CD8-positive, alpha-beta memory T cell (primary cell): ENCODE data around the gene SLC51A. TPM values are rescaled to one million over a fixed set of nuclear protein-coding genes. Genes with fewer than 3 reads are reported as not detected.

Source experiments
- CTCF ChIA-PET: fragments of 350-600 bp; sonication (Branson Sonifier 250); formaldehyde crosslinking; loops from one replicate; lab custom pipeline; 2021; ENCODE audit warnings: antibody characterized with exemption; lab: Charles Lee
- POLR2A ChIA-PET: fragments of 350-600 bp; sonication (Branson Sonifier 250); formaldehyde crosslinking; loops from one replicate; lab custom pipeline; 2021; ENCODE audit warnings: antibody characterized with exemption; lab: Charles Lee
- DNase-seq, 5 donors: peaks; one replicate each; pipeline versions ENCODE4 v3.0.0 to v3.0.0-alpha.2; 2020 to 2022; ENCODE audit warnings: mixed read lengths in 1 of 5
- H3K27ac ChIP-seq: one replicate; pipeline ENCODE4 v1.7.0; 2013; ENCODE audit warnings: low read depth, mild to moderate bottlenecking, low read length, moderate library complexity
- H3K27me3 ChIP-seq: 2 replicates; pipeline ENCODE4 v1.7.0; 2013; ENCODE audit warnings: low read length, mild to moderate bottlenecking; ENCODE audit not compliant: insufficient read depth, poor library complexity, severe bottlenecking
- H3K36me3 ChIP-seq: 2 replicates; pipeline ENCODE4 v1.7.0; 2013; ENCODE audit warnings: mild to moderate bottlenecking, low read length, moderate library complexity; ENCODE audit not compliant: insufficient read depth
- H3K4me1 ChIP-seq: 2 replicates; pipeline ENCODE4 v1.7.0; 2013; ENCODE audit warnings: mild to moderate bottlenecking, low read length, moderate library complexity; ENCODE audit not compliant: insufficient read depth
- H3K4me3 ChIP-seq: 2 replicates; pipeline ENCODE4 v1.7.0; 2013; ENCODE audit warnings: mild to moderate bottlenecking, low read length
- H3K9me3 ChIP-seq: 2 replicates; pipeline ENCODE4 v1.7.0; 2013; ENCODE audit warnings: mild to moderate bottlenecking, low read length
- H3K27ac Mint-ChIP-seq, 8 donors: one replicate each; pipeline ENCODE4 v1.8.0; 2020 to 2021; ENCODE audit warnings: mixed read lengths in 8 of 8, mild to moderate bottlenecking in 6 of 8, inconsistent platforms in 3 of 8, moderate library complexity in 3 of 8
- H3K27me3 Mint-ChIP-seq, 2 donors: one replicate each; pipeline ENCODE4 v1.8.0; 2020 to 2021; ENCODE audit warnings: mixed read lengths in 2 of 2, mild to moderate bottlenecking in 1 of 2, moderate library complexity in 1 of 2
- H3K36me3 Mint-ChIP-seq, 3 donors: one replicate each; pipeline ENCODE4 v1.8.0; 2020 to 2021; ENCODE audit warnings: mixed read lengths in 3 of 3, inconsistent platforms in 1 of 3, mild to moderate bottlenecking in 1 of 3
- H3K4me1 Mint-ChIP-seq, 3 donors: one replicate each; pipeline ENCODE4 v1.8.0; 2020 to 2021; ENCODE audit warnings: mixed read lengths in 3 of 3, inconsistent platforms in 1 of 3, mild to moderate bottlenecking in 1 of 3
- H3K4me3 Mint-ChIP-seq, 7 donors: one replicate each; pipeline ENCODE4 v1.8.0; 2020 to 2021; ENCODE audit warnings: mixed read lengths in 7 of 7, mild to moderate bottlenecking in 6 of 7, moderate library complexity in 4 of 7, inconsistent platforms in 2 of 7
- H3K9me3 Mint-ChIP-seq, 5 donors: one replicate each; pipeline ENCODE4 v1.8.0; 2020 to 2022; ENCODE audit warnings: mixed read lengths in 5 of 5, mild to moderate bottlenecking in 3 of 5, moderate library complexity in 2 of 5, inconsistent platforms in 1 of 5
- polyA plus RNA-seq: library from polyadenylated mRNA; unstranded; fragments of 300-500 nt; fragmentation: Illumina TruSeq; gene quantifications from one replicate; pipeline ENCODE4 v1.2.3, GENCODE V29; 2021
- total RNA-seq, 2 experiments: library from RNA; stranded (reverse); gene quantifications; one replicate each; pipeline ENCODE4 v1.2.3, GENCODE V29; 2021

Gene SLC51A
- total and polyA plus RNA-seq, 3 experiments from 2014 or later = 1.1 TPM; not detected in 2

- no peaks in the 10 kb centered on the region for H3K27me3 Mint-ChIP-seq
- no peak overlapping the region for H3K4me3 Mint-ChIP-seq
- H3K27ac Mint-ChIP-seq = peak overlapping the region in 1 of 8 donors; percentile 7
- Histone ChIP-seq H3K27me3 (no peaks in the 10 kb centered on the region), H3K27ac (no peak overlapping the region), H3K4me3 (no peak overlapping the region), H3K9me3 (no peaks in the 10 kb centered on the region), H3K36me3 (no peaks in the 10 kb centered on the region), H3K4me1 (peaks cover 44% of the 10 kb centered on the region)
- no peaks in the 10 kb centered on the region for H3K36me3 Mint-ChIP-seq
- ChIA-PET CTCF (interaction anchor here (5.4 kb wide), 1 partner anchor 112 kb away, joined by 21 read pairs; no protein-coding TSS in a partner anchor), POLR2A (no interaction called here)
- H3K4me1 Mint-ChIP-seq = peaks cover 39 to 59% (median 52%) of the 10 kb centered on the region in 3 donors
- DNase-seq = no peak
- H3K9me3 Mint-ChIP-seq = no peaks in the 10 kb centered on the region
These were observed 31.5 kb upstream of the SLC51A start for GRCh38 chr3:196184881-196185280.

- H3K36me3 Mint-ChIP-seq = no peaks in the 10 kb centered on the region
- Histone ChIP-seq H3K9me3 (no peaks in the 10 kb centered on the region), H3K27ac (peak overlapping the region; percentile 16), H3K4me3 (peak overlapping the region; percentile 19), H3K27me3 (no peaks in the 10 kb centered on the region), H3K4me1 (peaks cover 25% of the 10 kb centered on the region), H3K36me3 (no peaks in the 10 kb centered on the region)
- H3K27me3 Mint-ChIP-seq = peaks cover 0 to 2% of the 10 kb centered on the region in 2 donors
- H3K4me1 Mint-ChIP-seq = peaks cover 32 to 43% (median 36%) of the 10 kb centered on the region in 3 donors
- H3K9me3 Mint-ChIP-seq = no peaks in the 10 kb centered on the region
- POLR2A ChIA-PET = no interaction called here
- CTCF ChIA-PET = interaction anchor here (1.2 to 5.4 kb wide), 4 partner anchors 10 to 114 kb away, joined by 3 to 21 read pairs (median 11); no protein-coding TSS in a partner anchor
- peak in 1 of 5 donors; percentile 35 for DNase-seq
- peak overlapping the region; percentile 66 to 96 (median 88) for H3K27ac Mint-ChIP-seq
- H3K4me3 Mint-ChIP-seq = peak overlapping the region in 6 of 7 donors; percentile 58 to 87 (median 70)
These were observed 29.4 kb upstream of the SLC51A start for GRCh38 chr3:196186651-196187573.

GRCh38 chr3:196189566-196190347, 26.6 kb upstream of the SLC51A start:
- CTCF ChIA-PET = interaction anchor here (11.8 kb wide), 1 partner anchor 119 kb away, joined by 263 read pairs; no protein-coding TSS in a partner anchor
- peak in 1 of 5 donors; percentile 35 for DNase-seq

GRCh38 chr3:196192036-196192523, 24.3 kb upstream of the SLC51A start:
- H3K27me3 Mint-ChIP-seq = peaks cover 0 to 2% of the 10 kb centered on the region in 2 donors
- CTCF ChIA-PET = interaction anchor here (1.5 to 11.8 kb wide), 3 partner anchors 9 to 121 kb away, joined by 5 to 263 read pairs (median 16); no protein-coding TSS in a partner anchor
- H3K4me1 ChIP-seq = peaks cover 27% of the 10 kb centered on the region
- H3K27ac ChIP-seq = peak overlapping the region; percentile 68
- H3K27me3 ChIP-seq = no peaks in the 10 kb centered on the region
- POLR2A ChIA-PET = interaction anchor here (0.8 to 4.0 kb wide), 2 partner anchors 9 to 12 kb away, joined by 5 to 18 read pairs; no protein-coding TSS in a partner anchor
- H3K9me3 ChIP-seq = no peaks in the 10 kb centered on the region
- peak; percentile 22 to 74 (median 43) for DNase-seq
- H3K4me1 Mint-ChIP-seq = peaks cover 18 to 47% (median 39%) of the 10 kb centered on the region in 3 donors
- no peaks in the 10 kb centered on the region for H3K9me3 Mint-ChIP-seq
- no peaks in the 10 kb centered on the region for H3K36me3 ChIP-seq
- H3K36me3 Mint-ChIP-seq = no peaks in the 10 kb centered on the region
- peak overlapping the region in 5 of 7 donors; percentile 55 to 73 (median 71) for H3K4me3 Mint-ChIP-seq
- no peak overlapping the region for H3K4me3 ChIP-seq
- peak overlapping the region; percentile 83 to 98 (median 92) for H3K27ac Mint-ChIP-seq

More at GRCh38 chr3:196189566-196190347, 26.6 kb upstream of the SLC51A start:
- H3K4me3 ChIP-seq = no peak overlapping the region
- H3K9me3 Mint-ChIP-seq = no peaks in the 10 kb centered on the region
- H3K27me3 Mint-ChIP-seq = peaks cover 0 to 2% of the 10 kb centered on the region in 2 donors
- no peak overlapping the region for H3K4me3 Mint-ChIP-seq
- H3K36me3 ChIP-seq = no peaks in the 10 kb centered on the region
- no peaks in the 10 kb centered on the region for H3K27me3 ChIP-seq
- H3K4me1 ChIP-seq = peaks cover 25% of the 10 kb centered on the region
- no peak overlapping the region for H3K27ac ChIP-seq
- POLR2A ChIA-PET = interaction anchor here (1.0 to 4.0 kb wide), 2 partner anchors 9 to 127 kb away, joined by 4 to 18 read pairs; no protein-coding TSS in a partner anchor
- no peak overlapping the region for H3K27ac Mint-ChIP-seq
- peaks cover 27 to 41% (median 36%) of the 10 kb centered on the region in 3 donors for H3K4me1 Mint-ChIP-seq
- no peaks in the 10 kb centered on the region for H3K36me3 Mint-ChIP-seq
- H3K9me3 ChIP-seq = no peaks in the 10 kb centered on the region

GRCh38 chr3:196192524-196193051, 23.7 kb upstream of the SLC51A start:
- H3K27me3 Mint-ChIP-seq = peaks cover 0 to 2% of the 10 kb centered on the region in 2 donors
- CTCF ChIA-PET = interaction anchor here (1.0 to 11.8 kb wide), 4 partner anchors 9 to 121 kb away, joined by 3 to 263 read pairs (median 10); no protein-coding TSS in a partner anchor
- H3K4me1 ChIP-seq = peaks cover 26% of the 10 kb centered on the region
- no peaks in the 10 kb centered on the region for H3K27me3 ChIP-seq
- POLR2A ChIA-PET = interaction anchor here (0.6 to 4.0 kb wide), 5 partner anchors 9 to 240 kb away, joined by 3 to 18 read pairs (median 5); partner anchors contain the start of gene UBXN7
- H3K9me3 Mint-ChIP-seq = no peaks in the 10 kb centered on the region
- peaks cover 16 to 44% (median 36%) of the 10 kb centered on the region in 3 donors for H3K4me1 Mint-ChIP-seq
- H3K4me3 Mint-ChIP-seq = peak overlapping the region in 5 of 7 donors; percentile 58 to 84 (median 73)
- H3K27ac Mint-ChIP-seq = peak overlapping the region; percentile 83 to 98 (median 92)
- H3K9me3 ChIP-seq = no peaks in the 10 kb centered on the region
- H3K27ac ChIP-seq = peak overlapping the region; percentile 68
- H3K36me3 Mint-ChIP-seq = no peaks in the 10 kb centered on the region
- peak overlapping the region; percentile 0 for H3K4me3 ChIP-seq
- peak in 1 of 5 donors; percentile 62 for DNase-seq
- no peaks in the 10 kb centered on the region for H3K36me3 ChIP-seq

- H3K4me1 Mint-ChIP-seq = peaks cover 16 to 41% (median 36%) of the 10 kb centered on the region in 3 donors
- Histone ChIP-seq H3K4me1 (peaks cover 26% of the 10 kb centered on the region), H3K27me3 (no peaks in the 10 kb centered on the region), H3K9me3 (no peaks in the 10 kb centered on the region), H3K36me3 (no peaks in the 10 kb centered on the region), H3K4me3 (peak overlapping the region; percentile 0), H3K27ac (peak overlapping the region; percentile 68)
- peak overlapping the region; percentile 61 to 98 (median 92) for H3K27ac Mint-ChIP-seq
- ChIA-PET POLR2A (interaction anchor here (0.6 to 4.0 kb wide), 4 partner anchors 13 to 239 kb away, joined by 3 to 18 read pairs (median 4); partner anchors contain the start of gene UBXN7), CTCF (interaction anchor here (1.0 to 11.8 kb wide), 5 partner anchors 10 to 122 kb away, joined by 3 to 263 read pairs (median 5); no protein-coding TSS in a partner anchor)
- H3K36me3 Mint-ChIP-seq = no peaks in the 10 kb centered on the region
- H3K9me3 Mint-ChIP-seq = no peaks in the 10 kb centered on the region
- peak overlapping the region in 3 of 7 donors; percentile 58 to 73 (median 66) for H3K4me3 Mint-ChIP-seq
- peaks cover 0 to 2% of the 10 kb centered on the region in 2 donors for H3K27me3 Mint-ChIP-seq
- DNase-seq = peak in 1 of 5 donors; percentile 50
These were observed 23.1 kb upstream of the SLC51A start for GRCh38 chr3:196193133-196193735.
